GM23338 (cell line): ENCODE data around the gene RBMXL2. TPM values are rescaled to one million over a fixed set of nuclear protein-coding genes. Genes with fewer than 3 reads are reported as not detected.

ENCODE experiments used
- ATAC-seq: fragments of 200-7000 bp; cut with Tn5 transposase; 3 replicates; pipeline ENCODE4 v1.9.1; 2020
- DNase-seq: peaks from one replicate; pipeline ENCODE4 v3.0.0-alpha.2; 2015; ENCODE audit warnings: low spot score
- H2AFZ ChIP-seq: fragments of 200-600 bp; sonication (generic); 2 replicates; pipeline ENCODE4 v1.8.0; 2016; ENCODE audit warnings: antibody characterized with exemption, mild to moderate bottlenecking, moderate library complexity
- H3F3A ChIP-seq: fragments of 200-600 bp; sonication (generic); replicated peaks from 2 replicates; pipeline ENCODE4 v1.8.0; 2017; ENCODE audit warnings: antibody characterized with exemption, mixed run types, low read depth
- H3K27ac ChIP-seq: fragments of 200-600 bp; sonication (generic); 2 replicates; pipeline ENCODE4 v1.6.1; 2016; ENCODE audit warnings: low read depth
- H3K27me3 ChIP-seq: fragments of 200-600 bp; sonication (generic); 2 replicates; pipeline ENCODE4 v1.8.0; 2016; ENCODE audit warnings: mild to moderate bottlenecking, mixed run types, moderate library complexity; ENCODE audit not compliant: insufficient read depth
- H3K36me3 ChIP-seq: fragments of 200-600 bp; sonication (generic); 2 replicates; pipeline ENCODE4 v1.8.0; 2016; ENCODE audit warnings: mild to moderate bottlenecking; ENCODE audit not compliant: insufficient read depth
- H3K4me1 ChIP-seq: fragments of 200-600 bp; sonication (generic); 2 replicates; pipeline ENCODE4 v1.8.0; 2016; ENCODE audit warnings: mild to moderate bottlenecking, moderate library complexity; ENCODE audit not compliant: insufficient read depth
- H3K4me2 ChIP-seq: fragments of 200-600 bp; sonication (generic); 2 replicates; pipeline ENCODE4 v1.7.1; 2017; ENCODE audit warnings: mixed run types
- H3K4me3 ChIP-seq: fragments of 200-600 bp; sonication (generic); 2 replicates; pipeline ENCODE4 v1.6.1; 2016; ENCODE audit warnings: mixed run types
- H3K79me2 ChIP-seq: fragments of 200-600 bp; sonication (generic); replicated peaks from 2 replicates; pipeline ENCODE4 v1.8.0; 2017; ENCODE audit warnings: mild to moderate bottlenecking; ENCODE audit not compliant: insufficient read depth
- H3K9me2 ChIP-seq: fragments of 200-600 bp; sonication (generic); 2 replicates; pipeline ENCODE4 v1.8.0; 2017; ENCODE audit not compliant: insufficient read depth
- H4K20me1 ChIP-seq: fragments of 200-600 bp; sonication (generic); replicated peaks from 2 replicates; pipeline ENCODE4 v1.8.0; 2017; ENCODE audit warnings: mild to moderate bottlenecking; ENCODE audit not compliant: insufficient read depth
- H3K27ac Mint-ChIP-seq: 2 replicates; pipeline ENCODE4 v1.8.0; 2020; ENCODE audit warnings: inconsistent platforms, mild to moderate bottlenecking, moderate library complexity, mixed read lengths
- H3K27me3 Mint-ChIP-seq: 3 replicates; pipeline ENCODE4 v1.8.0; 2022; ENCODE audit warnings: low read depth, mild to moderate bottlenecking, moderate library complexity, mixed read lengths, inconsistent platforms; ENCODE audit not compliant: insufficient read depth, poor library complexity
- H3K36me3 Mint-ChIP-seq: 3 replicates; pipeline ENCODE4 v1.8.0; 2021; ENCODE audit warnings: low read depth, mild to moderate bottlenecking, inconsistent platforms, moderate library complexity, mixed read lengths
- H3K4me1 Mint-ChIP-seq: 3 replicates; pipeline ENCODE4 v1.8.0; 2020; ENCODE audit warnings: mild to moderate bottlenecking, inconsistent platforms, mixed read lengths
- H3K4me3 Mint-ChIP-seq: 3 replicates; pipeline ENCODE4 v1.8.0; 2021; ENCODE audit warnings: moderate library complexity, mild to moderate bottlenecking, inconsistent platforms, mixed read lengths
- H3K9me3 Mint-ChIP-seq: 3 replicates; pipeline ENCODE4 v1.8.0; 2020; ENCODE audit warnings: moderate library complexity, mild to moderate bottlenecking, inconsistent platforms, mixed read lengths
- CREB1 ChIP-seq: fragments of 250-450 bp; sonication (Bioruptor Pico); IDR thresholded peaks from 2 replicates; pipeline ENCODE4 v1.5.0; 2020; ENCODE audit warnings: low read depth, mild to moderate bottlenecking, moderate library complexity
- CTCF ChIP-seq, 2 experiments: fragments of 200-600 bp in 1 of 2; sonication (generic) in 1 of 2; conservative IDR thresholded peaks; 2 replicates each; pipeline versions ENCODE4 v1.5.1 to v1.6.1; 2016 to 2017; ENCODE audit warnings: antibody characterized with exemption in 2 of 2, low read depth in 2 of 2, mild to moderate bottlenecking in 2 of 2, moderate library complexity in 1 of 2
- EZH2phosphoT487 ChIP-seq: fragments of 200-600 bp; sonication (generic); IDR thresholded peaks from one replicate; pipeline ENCODE4 v1.8.1; 2018; ENCODE audit warnings: antibody characterized with exemption; ENCODE audit not compliant: unreplicated experiment
- JUNB ChIP-seq: IDR thresholded peaks from one replicate; pipeline ENCODE4 v1.6.1; 2016; ENCODE audit warnings: antibody characterized with exemption; ENCODE audit not compliant: unreplicated experiment
- NANOG ChIP-seq: IDR thresholded peaks from 2 replicates; pipeline ENCODE4 v1.6.1; 2016; ENCODE audit warnings: antibody characterized with exemption, borderline replicate concordance
- REST ChIP-seq: IDR thresholded peaks from one replicate; pipeline ENCODE4 v1.6.1; 2018; ENCODE audit warnings: antibody characterized with exemption; ENCODE audit not compliant: unreplicated experiment
- STAT1 ChIP-seq: IDR thresholded peaks from one replicate; pipeline ENCODE4 v1.6.1; 2016; ENCODE audit warnings: antibody characterized with exemption; ENCODE audit not compliant: unreplicated experiment
- ZNF114 ChIP-seq: fragments of 250-450 bp; sonication (Bioruptor Pico); IDR thresholded peaks from 2 replicates; pipeline ENCODE4 v1.5.0; 2020; ENCODE audit warnings: mild to moderate bottlenecking, moderate library complexity
- polyA plus RNA-seq: library from polyadenylated mRNA; unstranded; fragments of >200 nt; fragmentation: Nextera tagmentation; extraction: Ambion mirVana; gene quantifications from 2 replicates; pipeline ENCODE4 v1.2.1, GENCODE V29; 2016
- total RNA-seq: library from RNA; depleted of rRNA; stranded (reverse); fragments of >200 nt; shearing (Covaris generic); gene quantifications from 2 replicates; pipeline ENCODE4 v1.2.3, GENCODE V29; 2014
- TF ChIP-seq, protein P1 (sequence below): fragments of 250-450 bp; sonication (Bioruptor Pico); IDR thresholded peaks from 2 replicates; pipeline ENCODE4 v1.5.0; 2020; ENCODE audit warnings: mild to moderate bottlenecking, moderate library complexity

Gene RBMXL2
- total and polyA plus RNA-seq, 2 experiments from 2014 or later = 0.17 TPM; not detected in 1

GRCh38 chr11:7046474-7047175, 42.2 kb upstream of the RBMXL2 start:
- no peaks in the 10 kb centered on the region for H3K79me2 ChIP-seq
- ATAC-seq (no peak), DNase-seq (no peak)
- no peaks in the 10 kb centered on the region for H3K36me3 ChIP-seq
- H3K27ac Mint-ChIP-seq = no peak overlapping the region
- no peaks in the 10 kb centered on the region for H3K4me1 ChIP-seq
- no peaks in the 10 kb centered on the region for H4K20me1 ChIP-seq
- H3K27ac ChIP-seq = no peak overlapping the region
- H3K4me1 Mint-ChIP-seq = no peaks in the 10 kb centered on the region
- no peaks in the 10 kb centered on the region for H3K9me2 ChIP-seq
- no peaks in the 10 kb centered on the region for H3F3A ChIP-seq
- H3K4me3 ChIP-seq = no peak overlapping the region
- H2AFZ ChIP-seq = no peak overlapping the region
- H3K27me3 ChIP-seq = no peaks in the 10 kb centered on the region
- H3K36me3 Mint-ChIP-seq = no peaks in the 10 kb centered on the region
- no peaks in the 10 kb centered on the region for H3K9me3 Mint-ChIP-seq
- no peaks in the 10 kb centered on the region for H3K27me3 Mint-ChIP-seq
- H3K4me3 Mint-ChIP-seq = no peak overlapping the region
- no peak overlapping the region for H3K4me2 ChIP-seq
- TF ChIP-seq CTCF (conservative IDR thresholded peaks at IDR 0.05; ENCODE audit: low read depth in 2 of 2) (no peak), CREB1 (CRISPR knock-in tag) (no peak), NANOG (no peak), JUNB (no peak), EZH2phosphoT487 (no peak), ZNF114 (no peak), REST (no peak), STAT1 (no peak)

DNA sequence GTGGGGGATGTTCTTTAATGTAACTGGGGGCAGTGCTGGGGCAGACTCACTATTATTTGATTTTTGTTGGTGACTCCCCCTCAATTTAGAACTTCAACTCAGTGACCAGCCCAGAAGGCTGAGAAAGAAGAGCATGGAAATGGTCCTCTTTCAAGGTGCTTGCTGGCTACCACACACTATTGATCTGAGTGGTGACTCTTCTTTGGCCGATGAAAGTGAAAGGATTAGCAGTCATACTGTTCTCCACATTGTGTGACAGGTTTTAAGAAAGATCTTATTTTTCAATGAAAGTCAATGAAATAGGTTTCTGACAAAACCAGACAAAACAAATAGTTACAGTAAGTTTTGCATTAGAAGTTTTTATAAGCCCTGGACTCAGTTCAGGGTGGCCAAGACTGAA, 38.6 kb upstream of the RBMXL2 start:
- no peaks in the 10 kb centered on the region for H3K27me3 ChIP-seq
- H3K9me3 Mint-ChIP-seq = no peaks in the 10 kb centered on the region
- H3K27ac Mint-ChIP-seq = no peak overlapping the region
- no peak overlapping the region for H2AFZ ChIP-seq
- no peaks in the 10 kb centered on the region for H4K20me1 ChIP-seq
- H3K9me2 ChIP-seq = no peaks in the 10 kb centered on the region
- no peaks in the 10 kb centered on the region for H3K79me2 ChIP-seq
- H3K36me3 Mint-ChIP-seq = no peaks in the 10 kb centered on the region
- H3K36me3 ChIP-seq = no peaks in the 10 kb centered on the region
- H3K4me3 Mint-ChIP-seq = no peak overlapping the region
- H3K4me2 ChIP-seq = no peak overlapping the region
- H3K27ac ChIP-seq = no peak overlapping the region
- no peaks in the 10 kb centered on the region for H3K27me3 Mint-ChIP-seq
- no peaks in the 10 kb centered on the region for H3K4me1 ChIP-seq
- H3K4me1 Mint-ChIP-seq = no peaks in the 10 kb centered on the region
- no peaks in the 10 kb centered on the region for H3F3A ChIP-seq
- ATAC-seq (no peak), DNase-seq (no peak)
- no peak overlapping the region for H3K4me3 ChIP-seq
- TF ChIP-seq JUNB = no peak
- TF ChIP-seq, protein P1, sequence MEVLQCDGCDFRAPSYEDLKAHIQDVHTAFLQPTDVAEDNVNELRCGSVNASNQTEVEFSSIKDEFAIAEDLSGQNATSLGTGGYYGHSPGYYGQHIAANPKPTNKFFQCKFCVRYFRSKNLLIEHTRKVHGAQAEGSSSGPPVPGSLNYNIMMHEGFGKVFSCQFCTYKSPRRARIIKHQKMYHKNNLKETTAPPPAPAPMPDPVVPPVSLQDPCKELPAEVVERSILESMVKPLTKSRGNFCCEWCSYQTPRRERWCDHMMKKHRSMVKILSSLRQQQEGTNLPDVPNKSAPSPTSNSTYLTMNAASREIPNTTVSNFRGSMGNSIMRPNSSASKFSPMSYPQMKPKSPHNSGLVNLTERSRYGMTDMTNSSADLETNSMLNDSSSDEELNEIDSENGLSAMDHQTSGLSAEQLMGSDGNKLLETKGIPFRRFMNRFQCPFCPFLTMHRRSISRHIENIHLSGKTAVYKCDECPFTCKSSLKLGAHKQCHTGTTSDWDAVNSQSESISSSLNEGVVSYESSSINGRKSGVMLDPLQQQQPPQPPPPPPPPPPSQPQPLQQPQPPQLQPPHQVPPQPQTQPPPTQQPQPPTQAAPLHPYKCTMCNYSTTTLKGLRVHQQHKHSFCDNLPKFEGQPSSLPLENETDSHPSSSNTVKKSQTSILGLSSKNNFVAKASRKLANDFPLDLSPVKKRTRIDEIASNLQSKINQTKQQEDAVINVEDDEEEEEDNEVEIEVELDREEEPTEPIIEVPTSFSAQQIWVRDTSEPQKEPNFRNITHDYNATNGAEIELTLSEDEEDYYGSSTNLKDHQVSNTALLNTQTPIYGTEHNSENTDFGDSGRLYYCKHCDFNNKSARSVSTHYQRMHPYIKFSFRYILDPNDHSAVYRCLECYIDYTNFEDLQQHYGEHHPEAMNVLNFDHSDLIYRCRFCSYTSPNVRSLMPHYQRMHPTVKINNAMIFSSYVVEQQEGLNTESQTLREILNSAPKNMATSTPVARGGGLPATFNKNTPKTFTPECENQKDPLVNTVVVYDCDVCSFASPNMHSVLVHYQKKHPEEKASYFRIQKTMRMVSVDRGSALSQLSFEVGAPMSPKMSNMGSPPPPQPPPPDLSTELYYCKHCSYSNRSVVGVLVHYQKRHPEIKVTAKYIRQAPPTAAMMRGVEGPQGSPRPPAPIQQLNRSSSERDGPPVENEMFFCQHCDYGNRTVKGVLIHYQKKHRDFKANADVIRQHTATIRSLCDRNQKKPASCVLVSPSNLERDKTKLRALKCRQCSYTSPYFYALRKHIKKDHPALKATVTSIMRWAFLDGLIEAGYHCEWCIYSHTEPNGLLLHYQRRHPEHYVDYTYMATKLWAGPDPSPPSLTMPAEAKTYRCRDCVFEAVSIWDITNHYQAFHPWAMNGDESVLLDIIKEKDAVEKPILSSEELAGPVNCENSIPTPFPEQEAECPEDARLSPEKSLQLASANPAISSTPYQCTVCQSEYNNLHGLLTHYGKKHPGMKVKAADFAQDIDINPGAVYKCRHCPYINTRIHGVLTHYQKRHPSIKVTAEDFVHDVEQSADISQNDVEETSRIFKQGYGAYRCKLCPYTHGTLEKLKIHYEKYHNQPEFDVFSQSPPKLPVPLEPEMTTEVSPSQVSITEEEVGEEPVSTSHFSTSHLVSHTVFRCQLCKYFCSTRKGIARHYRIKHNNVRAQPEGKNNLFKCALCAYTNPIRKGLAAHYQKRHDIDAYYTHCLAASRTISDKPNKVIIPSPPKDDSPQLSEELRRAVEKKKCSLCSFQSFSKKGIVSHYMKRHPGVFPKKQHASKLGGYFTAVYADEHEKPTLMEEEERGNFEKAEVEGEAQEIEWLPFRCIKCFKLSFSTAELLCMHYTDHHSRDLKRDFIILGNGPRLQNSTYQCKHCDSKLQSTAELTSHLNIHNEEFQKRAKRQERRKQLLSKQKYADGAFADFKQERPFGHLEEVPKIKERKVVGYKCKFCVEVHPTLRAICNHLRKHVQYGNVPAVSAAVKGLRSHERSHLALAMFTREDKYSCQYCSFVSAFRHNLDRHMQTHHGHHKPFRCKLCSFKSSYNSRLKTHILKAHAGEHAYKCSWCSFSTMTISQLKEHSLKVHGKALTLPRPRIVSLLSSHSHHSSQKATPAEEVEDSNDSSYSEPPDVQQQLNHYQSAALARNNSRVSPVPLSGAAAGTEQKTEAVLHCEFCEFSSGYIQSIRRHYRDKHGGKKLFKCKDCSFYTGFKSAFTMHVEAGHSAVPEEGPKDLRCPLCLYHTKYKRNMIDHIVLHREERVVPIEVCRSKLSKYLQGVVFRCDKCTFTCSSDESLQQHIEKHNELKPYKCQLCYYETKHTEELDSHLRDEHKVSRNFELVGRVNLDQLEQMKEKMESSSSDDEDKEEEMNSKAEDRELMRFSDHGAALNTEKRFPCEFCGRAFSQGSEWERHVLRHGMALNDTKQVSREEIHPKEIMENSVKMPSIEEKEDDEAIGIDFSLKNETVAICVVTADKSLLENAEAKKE (CRISPR knock-in tag) = no peak
